IMR-90 (cell line): ENCODE results near the gene SLC31A1. TPM values are rescaled to one million over a fixed set of nuclear protein-coding genes. Genes with fewer than 3 reads are reported as not detected.
A peak's percentile ranks its signal among the peaks of the same experiment; 100 is the strongest.

Experiments used
- ATAC-seq: fragments of 200-7000 bp; cut with Tn5 transposase; 2 replicates; pipeline ENCODE4 v1.9.1; 2020; ENCODE audit warnings: low read depth, mild to moderate bottlenecking, moderate library complexity
- BruUV-seq: library from RNA; stranded (reverse); fragments of 400-500 nt; replicated peaks from 2 replicates; lab custom pipeline; 2021; lab: Mats Ljungman, UMichigan
- CTCF ChIA-PET: fragments of 300-600 bp; formaldehyde crosslinking; extraction: SDS; loops from one replicate; lab custom pipeline; 2021; ENCODE audit warnings: antibody characterized with exemption; lab: Yijun Ruan, JAX
- POLR2A ChIA-PET: fragments of 300-600 bp; sonication (Branson Sonifier 250); formaldehyde crosslinking; loops from one replicate; lab custom pipeline; 2022; ENCODE audit warnings: antibody characterized with exemption; ENCODE audit not compliant: unreplicated experiment; lab: Charles Lee
- DNase-seq: peaks from one replicate; pipeline ENCODE4 v3.0.0; 2013
- H2AFZ ChIP-seq: replicated peaks from 2 replicates; pipeline ENCODE3; 2013; ENCODE audit warnings: low read length, mild to moderate bottlenecking; ENCODE audit not compliant: poor library complexity
- H2AK5ac ChIP-seq: 2 replicates; pipeline ENCODE4 v1.6.1; 2013; ENCODE audit warnings: low read depth, low read length, inconsistent platforms
- H2AK9ac ChIP-seq: replicated peaks from 2 replicates; pipeline ENCODE3; 2013; ENCODE audit warnings: mild to moderate bottlenecking, low read depth, low read length, moderate library complexity; ENCODE audit not compliant: poor library complexity
- H2BK120ac ChIP-seq: 2 replicates; pipeline ENCODE4 v1.6.1; 2013; ENCODE audit warnings: low read depth, low read length, inconsistent platforms
- H2BK15ac ChIP-seq: 3 replicates; pipeline ENCODE4 v1.6.1; 2013; ENCODE audit warnings: low read depth, low read length, inconsistent platforms
- H2BK20ac ChIP-seq: 2 replicates; pipeline ENCODE4 v1.6.1; 2013; ENCODE audit warnings: low read depth, mild to moderate bottlenecking, inconsistent platforms, low read length, moderate library complexity
- H2BK5ac ChIP-seq: 2 replicates; pipeline ENCODE4 v1.6.1; 2013; ENCODE audit warnings: mild to moderate bottlenecking, low read depth, low read length, inconsistent platforms; ENCODE audit not compliant: poor library complexity, severe bottlenecking
- H3K14ac ChIP-seq: replicated peaks from 2 replicates; pipeline ENCODE4 v1.6.1; 2013; ENCODE audit warnings: low read depth, low read length, inconsistent platforms
- H3K18ac ChIP-seq: 2 replicates; pipeline ENCODE4 v1.6.1; 2013; ENCODE audit warnings: low read depth, low read length, control low read depth
- H3K23ac ChIP-seq: 2 replicates; pipeline ENCODE4 v1.6.1; 2013; ENCODE audit warnings: low read depth, low read length, inconsistent platforms
- H3K27ac ChIP-seq: 2 replicates; pipeline ENCODE4 v1.5.1; 2013; ENCODE audit warnings: mild to moderate bottlenecking, control low read depth, low read length; ENCODE audit not compliant: insufficient read depth
- H3K27me3 ChIP-seq: 2 replicates; pipeline ENCODE4 v1.6.1; 2013; ENCODE audit warnings: low read length; ENCODE audit not compliant: control insufficient read depth, insufficient read depth
- H3K36me3 ChIP-seq: 2 replicates; pipeline ENCODE4 v1.6.1; 2013; ENCODE audit warnings: low read length, mixed read lengths; ENCODE audit not compliant: control insufficient read depth, insufficient read depth
- H3K4ac ChIP-seq: 2 replicates; pipeline ENCODE4 v1.6.1; 2013; ENCODE audit warnings: low read depth, low read length, inconsistent platforms
- H3K4me1 ChIP-seq: 2 replicates; pipeline ENCODE4 v1.6.1; 2013; ENCODE audit warnings: low read length, mixed read lengths; ENCODE audit not compliant: control insufficient read depth, insufficient read depth
- H3K4me2 ChIP-seq: 2 replicates; pipeline ENCODE4 v1.6.1; 2013; ENCODE audit warnings: low read depth, mild to moderate bottlenecking, control low read depth, low read length, moderate library complexity
- H3K4me3 ChIP-seq: 2 replicates; pipeline ENCODE4 v1.5.1; 2013; ENCODE audit warnings: low read depth, mild to moderate bottlenecking, control low read depth, low read length, moderate library complexity; ENCODE audit not compliant: insufficient read depth
- H3K56ac ChIP-seq: 2 replicates; pipeline ENCODE4 v1.6.1; 2013; ENCODE audit warnings: low read length, inconsistent platforms; ENCODE audit not compliant: insufficient read depth; ENCODE audit errors: extremely low read depth
- H3K79me1 ChIP-seq, 2 experiments: 2 replicates each; pipeline ENCODE4 v1.6.1; 2013; ENCODE audit warnings: low read length in 2 of 2, inconsistent platforms in 1 of 2, low read depth in 1 of 2
- H3K9ac ChIP-seq: 2 replicates; pipeline ENCODE4 v1.6.1; 2013; ENCODE audit warnings: low read depth, low read length, control low read depth
- H3K9me1 ChIP-seq: 2 replicates; pipeline ENCODE4 v1.6.1; 2013; ENCODE audit warnings: low read length, inconsistent platforms; ENCODE audit not compliant: insufficient read depth
- H3K9me3 ChIP-seq: 2 replicates; pipeline ENCODE4 v1.6.1; 2013; ENCODE audit warnings: low read length; ENCODE audit not compliant: control insufficient read depth, insufficient read depth
- H4K20me1 ChIP-seq: 2 replicates; pipeline ENCODE4 v1.6.1; 2013; ENCODE audit warnings: low read length, inconsistent platforms; ENCODE audit not compliant: insufficient read depth
- H4K5ac ChIP-seq: 2 replicates; pipeline ENCODE4 v1.6.1; 2013; ENCODE audit warnings: mild to moderate bottlenecking, low read depth, low read length, control low read depth
- H4K8ac ChIP-seq, 2 experiments: 2 replicates each; pipeline ENCODE4 v1.6.1; 2013; ENCODE audit warnings: low read depth in 2 of 2, low read length in 2 of 2, control low read depth in 1 of 2, inconsistent platforms in 1 of 2
- H4K91ac ChIP-seq: 2 replicates; pipeline ENCODE4 v1.6.1; 2013; ENCODE audit warnings: low read depth, low read length, inconsistent platforms; ENCODE audit not compliant: insufficient read depth
- CEBPB ChIP-seq: IDR thresholded peaks from 2 replicates; pipeline ENCODE4 v1.6.1; 2012; ENCODE audit warnings: low read depth, low read length, improper control_type of control experiment
- CHD1 ChIP-seq: IDR thresholded peaks from 2 replicates; pipeline ENCODE4 v1.6.1; 2012; ENCODE audit warnings: low read depth, low read length, improper control_type of control experiment
- MAZ ChIP-seq: IDR thresholded peaks from 2 replicates; pipeline ENCODE4 v1.6.1; 2012; ENCODE audit warnings: low read depth, mild to moderate bottlenecking, low read length, improper control_type of control experiment, moderate library complexity, borderline replicate concordance
- NFE2L2 ChIP-seq: fragments of 150-350 bp; IDR thresholded peaks from 2 replicates; pipeline ENCODE4 v1.6.1; 2016; ENCODE audit warnings: low read depth, mild to moderate bottlenecking, low read length
- POLR2A ChIP-seq: IDR thresholded peaks from 2 replicates; pipeline ENCODE4 v1.6.1; 2012; ENCODE audit warnings: mild to moderate bottlenecking, low read depth, low read length
- RAD21 ChIP-seq: IDR thresholded peaks from 2 replicates; pipeline ENCODE4 v1.6.1; 2012; ENCODE audit warnings: low read length, improper control_type of control experiment
- RCOR1 ChIP-seq: IDR thresholded peaks from 2 replicates; pipeline ENCODE4 v1.6.1; 2012; ENCODE audit warnings: mild to moderate bottlenecking, low read length, improper control_type of control experiment; ENCODE audit not compliant: insufficient replicate concordance
- SMC3 ChIP-seq: fragments of 150-350 bp; IDR thresholded peaks from 2 replicates; pipeline ENCODE4 v1.6.1; 2016; ENCODE audit warnings: low read depth, mild to moderate bottlenecking, antibody characterized with exemption, low read length, moderate library complexity
- WGBS, 2 experiments: methylation state at CpG; one replicate each; pipeline versions ENCODE4 v1.1.5 to v1.1.7; 2013; ENCODE audit warnings: missing lambda C conversion rate in 2 of 2; ENCODE audit not compliant: insufficient read length in 1 of 2; ENCODE audit errors: extremely low coverage in 2 of 2; 5-methylcytosine and 5-hydroxymethylcytosine counted together
- dilution Hi-C: fragments of 300-500 bp; cut with HindIII; formaldehyde crosslinking; loops from one replicate; pipeline ENCODE4 v1.14.3; 2018; ENCODE audit warnings: low sequenced_read_pairs; ENCODE audit not compliant: unreplicated experiment
- in situ Hi-C: fragments of 300-500 bp; cut with MboI; formaldehyde crosslinking; loops from 3 replicates; pipeline ENCODE4 v1.14.3; 2019; ENCODE audit warnings: low sequenced_read_pairs, inconsistent platforms, mixed read lengths
- intact Hi-C: fragments of 100-400 bp; cut with micrococcal nuclease; formaldehyde crosslinking; loops from 2 replicates; pipeline ENCODE4 v1.10.0; 2022
- polyA plus RNA-seq, 3 experiments: library from polyadenylated mRNA; depleted of rRNA; stranded (reverse); fragments of >200 nt; gene quantifications; 2 replicates each; pipeline ENCODE4 v1.2.3, GENCODE V29; 2012; ENCODE audit warnings: low replicate concordance in 1 of 3
- total RNA-seq: library from RNA; depleted of rRNA; stranded (reverse); fragments of >200 nt; gene quantifications from 2 replicates; pipeline ENCODE4 v1.2.3, GENCODE V29; 2012
- TF ChIP-seq, protein P1 (sequence below): fragments of 150-350 bp; IDR thresholded peaks from 2 replicates; pipeline ENCODE4 v1.6.1; 2016; ENCODE audit warnings: low read depth, mild to moderate bottlenecking, low read length, moderate library complexity, borderline replicate concordance

The SLC31A1 gene
- total and polyA plus RNA-seq, 2 of the 4 experiments (the other 2 are of a cell fraction): 17.9 to 23.3 TPM

DNA sequence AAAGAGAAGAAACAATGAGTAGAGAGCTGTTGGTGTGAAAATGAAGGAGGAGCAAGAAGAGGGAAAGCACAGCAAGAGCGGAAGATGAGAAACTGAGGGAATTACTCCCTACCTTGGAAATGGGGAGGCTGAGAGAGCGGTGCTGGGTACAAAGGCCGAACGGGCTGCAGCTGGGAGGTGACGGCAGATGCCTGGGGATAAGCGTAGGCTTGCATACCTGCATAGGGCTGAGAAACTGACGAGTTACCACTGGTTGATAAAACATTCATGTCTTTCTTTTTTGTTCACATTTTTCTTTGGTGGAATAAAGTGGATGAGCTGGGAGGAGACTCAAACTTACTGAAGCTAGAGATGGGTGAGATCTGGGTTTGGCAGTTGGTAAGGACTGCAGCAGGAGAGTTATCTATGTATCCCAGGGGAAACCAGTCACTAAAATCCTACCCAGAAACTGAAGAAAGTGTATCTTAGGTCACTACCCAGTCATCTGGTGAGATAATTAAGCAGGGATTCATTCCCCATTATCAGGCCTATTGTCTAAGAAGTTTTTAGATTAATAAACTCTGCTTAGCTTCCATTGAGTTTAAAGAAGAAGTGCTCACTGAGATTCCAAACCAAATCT lies 35.1 kb upstream of the SLC31A1 start:
- Histone ChIP-seq H3K27me3 (no peaks in the 10 kb centered on the region), H4K91ac (no peak overlapping the region), H3K4me1 (peaks cover 6% of the 10 kb centered on the region), H2BK5ac (no peak overlapping the region), H2BK120ac (no peak overlapping the region), H2AK5ac (0 out of 2 replicates have a peak overlapping the region, but pooled peaks have one; percentile 23), H3K56ac (no peak overlapping the region), H3K4ac (no peak overlapping the region), H2AFZ (no peak overlapping the region), H2BK15ac (no peak overlapping the region), H3K9me1 (peaks cover 15% of the 10 kb centered on the region), H3K9me3 (no peaks in the 10 kb centered on the region), H3K4me2 (no peak overlapping the region), H2BK20ac (peak overlapping the region; percentile 30; the same call in 1 of the 2 replicates), H3K27ac (no peak overlapping the region), H4K8ac (no peak overlapping the region), H3K23ac (no peak overlapping the region), H3K4me3 (no peak overlapping the region), H4K5ac (no peak overlapping the region), H3K14ac (no peak overlapping the region), H3K9ac (no peak overlapping the region), H3K18ac (no peak overlapping the region), H2AK9ac (no peak overlapping the region), H3K79me1 (peaks cover 4 to 20% of the 10 kb centered on the region in 2 experiments; a peak in 3 of 4 replicates), H4K20me1 (no peaks in the 10 kb centered on the region), H3K36me3 (peaks cover 23% of the 10 kb centered on the region)
- WGBS, 2 experiments: 100% methylated on average over 1 of the region's 7 CpGs; no CpG with 5 or more reads in 1 of the 2 experiments
- ChIA-PET CTCF (no interaction called here), POLR2A (no interaction called here)
- in situ Hi-C loops: no loop called here
- no peak for ATAC-seq
- dilution Hi-C loops: no loop called here
- DNase-seq: no peak
- TF ChIP-seq MAZ (no peak), CEBPB (no peak), RAD21 (no peak), CHD1 (no peak), POLR2A (no peak), SMC3 (no peak), RCOR1 (no peak), NFE2L2 (no peak)
- TF ChIP-seq, protein P1, sequence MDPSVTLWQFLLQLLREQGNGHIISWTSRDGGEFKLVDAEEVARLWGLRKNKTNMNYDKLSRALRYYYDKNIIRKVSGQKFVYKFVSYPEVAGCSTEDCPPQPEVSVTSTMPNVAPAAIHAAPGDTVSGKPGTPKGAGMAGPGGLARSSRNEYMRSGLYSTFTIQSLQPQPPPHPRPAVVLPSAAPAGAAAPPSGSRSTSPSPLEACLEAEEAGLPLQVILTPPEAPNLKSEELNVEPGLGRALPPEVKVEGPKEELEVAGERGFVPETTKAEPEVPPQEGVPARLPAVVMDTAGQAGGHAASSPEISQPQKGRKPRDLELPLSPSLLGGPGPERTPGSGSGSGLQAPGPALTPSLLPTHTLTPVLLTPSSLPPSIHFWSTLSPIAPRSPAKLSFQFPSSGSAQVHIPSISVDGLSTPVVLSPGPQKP: no peak
- BruUV-seq: no TSS peak
- intact Hi-C loops: no loop called here
